KMS-11 (cell line): ENCODE results near the gene FIZ1.

Experiments used
- H2AFZ ChIP-seq: fragments of 200-600 bp; sonication (generic); 2 replicates; pipeline ENCODE4 v1.6.1; 2016; ENCODE audit warnings: antibody characterized with exemption, mixed run types, low read depth
- H3K27ac ChIP-seq: fragments of 200-600 bp; sonication (generic); 2 replicates; pipeline ENCODE4 v1.6.1; 2016; ENCODE audit warnings: mild to moderate bottlenecking, mixed run types
- H3K27me3 ChIP-seq: fragments of 200-600 bp; sonication (generic); 2 replicates; pipeline ENCODE4 v1.6.1; 2017; ENCODE audit warnings: mild to moderate bottlenecking, low read depth, mixed run types, moderate library complexity; ENCODE audit not compliant: insufficient read depth
- H3K36me3 ChIP-seq: fragments of 200-600 bp; sonication (generic); 2 replicates; pipeline ENCODE4 v1.6.1; 2017; ENCODE audit warnings: mild to moderate bottlenecking, mixed run types; ENCODE audit not compliant: insufficient read depth
- H3K4me1 ChIP-seq: fragments of 200-600 bp; sonication (generic); 2 replicates; pipeline ENCODE4 v1.6.1; 2016; ENCODE audit warnings: mild to moderate bottlenecking, low read depth, mixed run types; ENCODE audit not compliant: poor library complexity, severe bottlenecking
- H3K4me2 ChIP-seq: fragments of 200-600 bp; sonication (generic); 2 replicates; pipeline ENCODE4 v1.7.0; 2016; ENCODE audit warnings: mild to moderate bottlenecking, mixed run types
- H3K4me3 ChIP-seq: fragments of 200-600 bp; sonication (generic); IDR thresholded peaks from 2 replicates; pipeline ENCODE4 v1.6.1; 2017; ENCODE audit warnings: low read depth, low read length, mixed read lengths; ENCODE audit not compliant: insufficient read depth
- H3K79me2 ChIP-seq: fragments of 200-600 bp; sonication (generic); 2 replicates; pipeline ENCODE4 v1.6.1; 2016; ENCODE audit warnings: low read depth, mixed run types; ENCODE audit not compliant: insufficient read depth
- H3K9ac ChIP-seq: fragments of 200-600 bp; sonication (generic); 2 replicates; pipeline ENCODE4 v1.6.1; 2016; ENCODE audit warnings: mild to moderate bottlenecking, mixed run types
- H4K20me1 ChIP-seq: fragments of 200-600 bp; sonication (generic); 2 replicates; pipeline ENCODE4 v1.6.1; 2016; ENCODE audit warnings: mild to moderate bottlenecking, mixed run types; ENCODE audit not compliant: insufficient read depth
- TF ChIP-seq, protein P1 (sequence below): fragments of 200-600 bp; sonication (generic); conservative IDR thresholded peaks from 2 replicates; pipeline ENCODE4 v1.6.1; 2017; ENCODE audit warnings: low read depth, mild to moderate bottlenecking, antibody characterized with exemption, low read length, moderate library complexity, mixed read lengths

The FIZ1 gene

GRCh38 chr19:55617426-55617825 is 18.1 kb upstream of the FIZ1 start:
- H3K4me1 ChIP-seq, result peaks cover 2% of the 10 kb centered on the region
- H2AFZ ChIP-seq, result no peak overlapping the region
- TF ChIP-seq, protein P1, sequence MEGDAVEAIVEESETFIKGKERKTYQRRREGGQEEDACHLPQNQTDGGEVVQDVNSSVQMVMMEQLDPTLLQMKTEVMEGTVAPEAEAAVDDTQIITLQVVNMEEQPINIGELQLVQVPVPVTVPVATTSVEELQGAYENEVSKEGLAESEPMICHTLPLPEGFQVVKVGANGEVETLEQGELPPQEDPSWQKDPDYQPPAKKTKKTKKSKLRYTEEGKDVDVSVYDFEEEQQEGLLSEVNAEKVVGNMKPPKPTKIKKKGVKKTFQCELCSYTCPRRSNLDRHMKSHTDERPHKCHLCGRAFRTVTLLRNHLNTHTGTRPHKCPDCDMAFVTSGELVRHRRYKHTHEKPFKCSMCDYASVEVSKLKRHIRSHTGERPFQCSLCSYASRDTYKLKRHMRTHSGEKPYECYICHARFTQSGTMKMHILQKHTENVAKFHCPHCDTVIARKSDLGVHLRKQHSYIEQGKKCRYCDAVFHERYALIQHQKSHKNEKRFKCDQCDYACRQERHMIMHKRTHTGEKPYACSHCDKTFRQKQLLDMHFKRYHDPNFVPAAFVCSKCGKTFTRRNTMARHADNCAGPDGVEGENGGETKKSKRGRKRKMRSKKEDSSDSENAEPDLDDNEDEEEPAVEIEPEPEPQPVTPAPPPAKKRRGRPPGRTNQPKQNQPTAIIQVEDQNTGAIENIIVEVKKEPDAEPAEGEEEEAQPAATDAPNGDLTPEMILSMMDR, result no peak
- H3K4me2 ChIP-seq, result no peak overlapping the region
- H4K20me1 ChIP-seq, result no peaks in the 10 kb centered on the region
- H3K9ac ChIP-seq, result no peak overlapping the region
- H3K4me3 ChIP-seq, result no peak overlapping the region
- H3K27me3 ChIP-seq, result no peaks in the 10 kb centered on the region
- no peaks in the 10 kb centered on the region for H3K79me2 ChIP-seq
- no peak overlapping the region for H3K27ac ChIP-seq
- no peaks in the 10 kb centered on the region for H3K36me3 ChIP-seq

- H3K79me2 ChIP-seq, result no peaks in the 10 kb centered on the region
- no peak overlapping the region for H3K4me2 ChIP-seq
- H2AFZ ChIP-seq, result no peak overlapping the region
- H3K4me1 ChIP-seq, result peaks cover 12% of the 10 kb centered on the region
- H3K4me3 ChIP-seq, result no peak overlapping the region
- TF ChIP-seq, protein P1, result no peak
- no peaks in the 10 kb centered on the region for H3K27me3 ChIP-seq
- H3K27ac ChIP-seq, result no peak overlapping the region
- H3K36me3 ChIP-seq, result no peaks in the 10 kb centered on the region
- H4K20me1 ChIP-seq, result no peaks in the 10 kb centered on the region
- H3K9ac ChIP-seq, result no peak overlapping the region
Observed at GRCh38 chr19:55616395-55616875, 17.1 kb upstream of the FIZ1 start.

DNA sequence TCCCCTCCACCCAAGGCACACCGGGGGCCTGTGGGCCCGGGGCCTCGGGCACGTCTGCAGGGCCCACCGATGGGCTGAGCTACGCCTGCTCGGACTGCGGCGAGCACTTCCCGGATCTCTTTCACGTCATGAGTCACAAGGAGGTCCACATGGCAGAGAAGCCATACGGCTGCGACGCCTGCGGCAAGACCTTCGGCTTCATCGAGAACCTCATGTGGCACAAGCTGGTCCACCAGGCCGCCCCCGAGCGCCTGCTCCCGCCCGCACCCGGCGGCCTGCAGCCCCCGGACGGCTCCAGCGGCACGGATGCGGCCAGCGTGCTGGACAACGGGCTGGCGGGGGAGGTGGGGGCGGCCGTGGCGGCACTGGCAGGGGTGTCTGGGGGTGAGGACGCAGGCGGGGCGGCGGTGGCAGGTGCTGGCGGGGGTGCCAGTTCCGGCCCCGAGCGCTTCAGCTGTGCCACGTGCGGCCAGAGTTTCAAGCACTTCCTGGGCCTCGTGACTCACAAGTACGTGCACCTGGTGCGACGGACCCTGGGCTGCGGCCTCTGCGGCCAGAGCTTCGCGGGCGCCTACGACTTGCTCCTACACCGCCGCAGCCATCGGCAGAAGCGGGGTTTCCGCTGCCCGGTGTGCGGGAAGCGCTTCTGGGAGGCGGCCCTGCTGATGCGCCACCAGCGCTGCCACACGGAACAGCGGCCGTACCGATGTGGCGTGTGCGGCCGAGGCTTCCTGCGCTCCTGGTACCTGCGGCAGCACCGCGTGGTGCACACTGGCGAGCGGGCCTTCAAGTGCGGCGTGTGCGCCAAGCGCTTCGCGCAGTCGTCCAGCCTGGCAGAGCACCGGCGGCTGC is 16.5 kb upstream of the FIZ1 start:
- no peaks in the 10 kb centered on the region for H3K27me3 ChIP-seq
- H3K27ac ChIP-seq, result no peak overlapping the region
- H3K9ac ChIP-seq, result no peak overlapping the region
- TF ChIP-seq, protein P1, result no peak
- no peaks in the 10 kb centered on the region for H4K20me1 ChIP-seq
- H2AFZ ChIP-seq, result no peak overlapping the region
- H3K79me2 ChIP-seq, result no peaks in the 10 kb centered on the region
- H3K4me2 ChIP-seq, result no peak overlapping the region
- H3K36me3 ChIP-seq, result no peaks in the 10 kb centered on the region
- H3K4me3 ChIP-seq, result no peak overlapping the region
- H3K4me1 ChIP-seq, result peaks cover 14% of the 10 kb centered on the region

- no peak overlapping the region for H3K9ac ChIP-seq
- H3K27me3 ChIP-seq, result no peaks in the 10 kb centered on the region
- no peak overlapping the region for H3K27ac ChIP-seq
- no peaks in the 10 kb centered on the region for H4K20me1 ChIP-seq
- no peak overlapping the region for H3K4me2 ChIP-seq
- peaks cover 14% of the 10 kb centered on the region for H3K4me1 ChIP-seq
- no peak overlapping the region for H2AFZ ChIP-seq
- no peak overlapping the region for H3K4me3 ChIP-seq
- TF ChIP-seq, protein P1, result no peak
- no peaks in the 10 kb centered on the region for H3K79me2 ChIP-seq
- no peaks in the 10 kb centered on the region for H3K36me3 ChIP-seq
Observed at GRCh38 chr19:55614711-55615542, 15.6 kb upstream of the FIZ1 start.
